Hematopoietic multipotent progenitor cell treated with erythropoietin and hydrocortisone succinate and interleukin-3 and kit ligand, for 15 days (in vitro differentiated cells): ENCODE data around the gene EPM2A.
A peak's percentile ranks its signal among the peaks of the same experiment; 100 is the strongest.

ENCODE experiments used
- DNase-seq: peaks from one replicate; pipeline ENCODE4 v3.0.0-alpha.2; 2015; ENCODE audit warnings: low spot score

EPM2A gene

GRCh38 chr6:145670311-145670710 is 65.0 kb downstream of the EPM2A start:
- no peak for DNase-seq

GRCh38 chr6:145669627-145670034 is 65.7 kb downstream of the EPM2A start:
- no peak for DNase-seq

- DNase-seq, result no peak
Measured at GRCh38 chr6:145668844-145669243, 66.5 kb downstream of the EPM2A start.

GRCh38 chr6:145660676-145661075 is 74.6 kb downstream of the EPM2A start:
- no peak for DNase-seq

GRCh38 chr6:145656128-145656527 is 79.2 kb downstream of the EPM2A start:
- DNase-seq, result no peak

- no peak for DNase-seq
Measured at GRCh38 chr6:145652572-145652971, 82.7 kb downstream of the EPM2A start.

- no peak for DNase-seq
Measured at GRCh38 chr6:145651988-145652387, 83.3 kb downstream of the EPM2A start.

- DNase-seq, result no peak
Measured at GRCh38 chr6:145648149-145648548, 87.2 kb downstream of the EPM2A start.

- no peak for DNase-seq
Measured at GRCh38 chr6:145647602-145648001, 87.7 kb downstream of the EPM2A start.

GRCh38 chr6:145643760-145644159 is 91.6 kb downstream of the EPM2A start:
- no peak for DNase-seq

GRCh38 chr6:145633981-145634627 is 101.2 kb downstream of the EPM2A start:
- DNase-seq, result peak; percentile 79

GRCh38 chr6:145632971-145633370 is 102.3 kb downstream of the EPM2A start:
- DNase-seq, result no peak

- no peak for DNase-seq
Measured at GRCh38 chr6:145631374-145631773, 103.9 kb downstream of the EPM2A start.

GRCh38 chr6:145630598-145630997 is 104.7 kb downstream of the EPM2A start:
- DNase-seq, result no peak

- DNase-seq, result no peak
Measured at GRCh38 chr6:145629478-145629877, 105.8 kb downstream of the EPM2A start.

- DNase-seq, result no peak
Measured at GRCh38 chr6:145627451-145627850, 107.9 kb downstream of the EPM2A start.

- no peak for DNase-seq
Measured at GRCh38 chr6:145626857-145627256, 108.5 kb downstream of the EPM2A start.

- DNase-seq, result no peak
Measured at GRCh38 chr6:145623231-145623630, 112.1 kb downstream of the EPM2A start.

- no peak for DNase-seq
Measured at GRCh38 chr6:145621776-145622175, 113.5 kb downstream of the EPM2A start.

GRCh38 chr6:145620088-145620487 is 115.2 kb downstream of the EPM2A start:
- DNase-seq, result no peak

GRCh38 chr6:145609521-145609920 is 125.8 kb downstream of the EPM2A start:
- no peak for DNase-seq

GRCh38 chr6:145608850-145609249 is 126.5 kb downstream of the EPM2A start:
- DNase-seq, result no peak

- no peak for DNase-seq
Measured at GRCh38 chr6:145603991-145604390, 131.3 kb downstream of the EPM2A start.

- no peak for DNase-seq
Measured at GRCh38 chr6:145603424-145603833, 131.9 kb downstream of the EPM2A start.
